Activated CD8-positive, alpha-beta memory T cell treated with anti-CD3 and anti-CD28 coated beads, Interleukin-2, amount 50 U/mL, for 24 hours (primary cell): Measurements from ENCODE around the gene CLSTN2.

Experiments
- DNase-seq: peaks from one replicate; pipeline ENCODE4 v3.0.0-alpha.2; 2020; ENCODE audit errors: extremely low read depth

The CLSTN2 gene

GRCh38 chr3:140093742-140094141 lies 158.8 kb downstream of the CLSTN2 start:
- DNase-seq, result no peak

GRCh38 chr3:140094487-140094886 lies 159.5 kb downstream of the CLSTN2 start:
- DNase-seq, result no peak

- no peak for DNase-seq
Observed at GRCh38 chr3:140096037-140096436, 161.1 kb downstream of the CLSTN2 start.

- DNase-seq, result no peak
Observed at GRCh38 chr3:140097874-140098635, 163.1 kb downstream of the CLSTN2 start.

- no peak for DNase-seq
Observed at GRCh38 chr3:140100479-140100878, 165.5 kb downstream of the CLSTN2 start.

GRCh38 chr3:140103166-140103565 lies 168.2 kb downstream of the CLSTN2 start:
- DNase-seq, result no peak

- no peak for DNase-seq
Observed at GRCh38 chr3:140103986-140104645, 169.1 kb downstream of the CLSTN2 start.

- DNase-seq, result no peak
Observed at GRCh38 chr3:140113996-140114788, 179.2 kb downstream of the CLSTN2 start.

- DNase-seq, result no peak
Observed at GRCh38 chr3:140114789-140115080, 179.8 kb downstream of the CLSTN2 start.

- DNase-seq, result no peak
Observed at GRCh38 chr3:140117096-140117526, 182.1 kb downstream of the CLSTN2 start.

- DNase-seq, result no peak
Observed at GRCh38 chr3:140122183-140122582, 187.2 kb downstream of the CLSTN2 start.

GRCh38 chr3:140128217-140128616 lies 193.2 kb downstream of the CLSTN2 start:
- DNase-seq, result no peak

GRCh38 chr3:140128631-140129030 lies 193.6 kb downstream of the CLSTN2 start:
- DNase-seq, result no peak

GRCh38 chr3:140129768-140130284 lies 194.8 kb downstream of the CLSTN2 start:
- DNase-seq, result no peak

- no peak for DNase-seq
Observed at GRCh38 chr3:140131895-140132294, 196.9 kb downstream of the CLSTN2 start.

- DNase-seq, result no peak
Observed at GRCh38 chr3:140134231-140134965, 199.4 kb downstream of the CLSTN2 start.

- no peak for DNase-seq
Observed at GRCh38 chr3:140135461-140135860, 200.5 kb downstream of the CLSTN2 start.

- DNase-seq, result no peak
Observed at GRCh38 chr3:140143367-140144069, 208.5 kb downstream of the CLSTN2 start.

- DNase-seq, result no peak
Observed at GRCh38 chr3:140145528-140145927, 210.5 kb downstream of the CLSTN2 start.

- DNase-seq, result no peak
Observed at GRCh38 chr3:140146668-140147067, 211.7 kb downstream of the CLSTN2 start.

GRCh38 chr3:140147965-140148490 lies 213.0 kb downstream of the CLSTN2 start:
- DNase-seq, result no peak
